ENCODE results near the gene RUBCN. TPM values are rescaled to one million over a fixed set of nuclear protein-coding genes. Genes with fewer than 3 reads are reported as not detected.
"Not testable (repeated sequence)": the region's sequence is repeated elsewhere in the genome, so short reads cannot be mapped to it uniquely, and the experiment has no call there.

RUBCN gene
- total and polyA plus RNA-seq, 4 donors = 25.6 to 58.2 (median 37.6) TPM

GRCh38 chr3:197665142-197665491 lies 71.6 kb downstream of the RUBCN start:
- not testable (repeated sequence) for H3K27ac ChIP-seq (ENCODE audit: low read depth, low read length)
- peak overlapping the region; percentile 27 for H3K4me3 ChIP-seq (ENCODE audit: low read depth, low read length)

GRCh38 chr3:197664414-197665141 lies 72.1 kb downstream of the RUBCN start:
- 0% methylated on average over 15 of the region's 29 CpGs for WGBS (ENCODE audit: insufficient coverage)
- H3K27me3 ChIP-seq (ENCODE audit: control insufficient read depth, insufficient read depth, low read length); H3K36me3 ChIP-seq (ENCODE audit: control insufficient read depth, insufficient read depth, low read length); H3K27ac ChIP-seq (ENCODE audit: low read depth, low read length); H3K4me1 ChIP-seq (ENCODE audit: control insufficient read depth, insufficient read depth, low read length); H3K9me3 ChIP-seq (ENCODE audit: control insufficient read depth, insufficient read depth, low read length): not testable (repeated sequence)
- peak in 1 of 6 donors; percentile 13 for DNase-seq (ENCODE audit: low read depth in 4 of 6, low spot score in 6 of 6)
- peak overlapping the region; percentile 27 for H3K4me3 ChIP-seq (ENCODE audit: low read depth, low read length)

More at GRCh38 chr3:197665142-197665491, 71.6 kb downstream of the RUBCN start:
- not testable (repeated sequence) for H3K36me3 ChIP-seq (ENCODE audit: control insufficient read depth, insufficient read depth, low read length); DNase-seq (ENCODE audit: low read depth in 4 of 6, low spot score in 6 of 6); H3K4me1 ChIP-seq (ENCODE audit: control insufficient read depth, insufficient read depth, low read length); H3K9me3 ChIP-seq (ENCODE audit: control insufficient read depth, insufficient read depth, low read length); H3K27me3 ChIP-seq (ENCODE audit: control insufficient read depth, insufficient read depth, low read length)
- no CpG with 5 or more reads among the region's 32 CpGs for WGBS (ENCODE audit: insufficient coverage)

- DNase-seq (ENCODE audit: low read depth in 4 of 6, low spot score in 6 of 6); H3K27me3 ChIP-seq (ENCODE audit: control insufficient read depth, insufficient read depth, low read length); H3K9me3 ChIP-seq (ENCODE audit: control insufficient read depth, insufficient read depth, low read length); H3K4me1 ChIP-seq (ENCODE audit: control insufficient read depth, insufficient read depth, low read length); H3K4me3 ChIP-seq (ENCODE audit: low read depth, low read length); H3K36me3 ChIP-seq (ENCODE audit: control insufficient read depth, insufficient read depth, low read length); H3K27ac ChIP-seq (ENCODE audit: low read depth, low read length): not testable (repeated sequence)
- WGBS (ENCODE audit: insufficient coverage) = 83% methylated on average over 1 of the region's 25 CpGs
These were observed 73.2 kb downstream of the RUBCN start for GRCh38 chr3:197663367-197664140.

GRCh38 chr3:197662352-197662751 lies 74.4 kb downstream of the RUBCN start:
- H3K27me3 ChIP-seq (ENCODE audit: control insufficient read depth, insufficient read depth, low read length); H3K36me3 ChIP-seq (ENCODE audit: control insufficient read depth, insufficient read depth, low read length); H3K4me3 ChIP-seq (ENCODE audit: low read depth, low read length); H3K27ac ChIP-seq (ENCODE audit: low read depth, low read length); H3K9me3 ChIP-seq (ENCODE audit: control insufficient read depth, insufficient read depth, low read length); H3K4me1 ChIP-seq (ENCODE audit: control insufficient read depth, insufficient read depth, low read length): not testable (repeated sequence)
- DNase-seq (ENCODE audit: low read depth in 4 of 6, low spot score in 6 of 6) = peak in 1 of 6 donors; percentile 23
- no CpG with 5 or more reads among the region's 6 CpGs for WGBS (ENCODE audit: insufficient coverage)

- not testable (repeated sequence) for H3K4me1 ChIP-seq (ENCODE audit: control insufficient read depth, insufficient read depth, low read length); H3K4me3 ChIP-seq (ENCODE audit: low read depth, low read length); H3K36me3 ChIP-seq (ENCODE audit: control insufficient read depth, insufficient read depth, low read length); DNase-seq (ENCODE audit: low read depth in 4 of 6, low spot score in 6 of 6); H3K27ac ChIP-seq (ENCODE audit: low read depth, low read length); H3K9me3 ChIP-seq (ENCODE audit: control insufficient read depth, insufficient read depth, low read length); H3K27me3 ChIP-seq (ENCODE audit: control insufficient read depth, insufficient read depth, low read length)
- WGBS (ENCODE audit: insufficient coverage) = no CpG with 5 or more reads among the region's 15 CpGs
These were observed 74.8 kb downstream of the RUBCN start for GRCh38 chr3:197661874-197662273.

- H3K36me3 ChIP-seq (ENCODE audit: control insufficient read depth, insufficient read depth, low read length); H3K4me3 ChIP-seq (ENCODE audit: low read depth, low read length); H3K27ac ChIP-seq (ENCODE audit: low read depth, low read length); DNase-seq (ENCODE audit: low read depth in 4 of 6, low spot score in 6 of 6); H3K4me1 ChIP-seq (ENCODE audit: control insufficient read depth, insufficient read depth, low read length); H3K9me3 ChIP-seq (ENCODE audit: control insufficient read depth, insufficient read depth, low read length); H3K27me3 ChIP-seq (ENCODE audit: control insufficient read depth, insufficient read depth, low read length): not testable (repeated sequence)
- WGBS (ENCODE audit: insufficient coverage) = 89% methylated on average over 19 of the region's 23 CpGs
These were observed 75.4 kb downstream of the RUBCN start for GRCh38 chr3:197661234-197661834.

GRCh38 chr3:197659701-197660100 lies 77.0 kb downstream of the RUBCN start:
- not testable (repeated sequence) for H3K4me1 ChIP-seq (ENCODE audit: control insufficient read depth, insufficient read depth, low read length); H3K27ac ChIP-seq (ENCODE audit: low read depth, low read length); H3K36me3 ChIP-seq (ENCODE audit: control insufficient read depth, insufficient read depth, low read length); DNase-seq (ENCODE audit: low read depth in 4 of 6, low spot score in 6 of 6); H3K27me3 ChIP-seq (ENCODE audit: control insufficient read depth, insufficient read depth, low read length); H3K9me3 ChIP-seq (ENCODE audit: control insufficient read depth, insufficient read depth, low read length); H3K4me3 ChIP-seq (ENCODE audit: low read depth, low read length)
- WGBS (ENCODE audit: insufficient coverage) = 82% methylated on average over 5 of the region's 16 CpGs

GRCh38 chr3:197659144-197659543 lies 77.6 kb downstream of the RUBCN start:
- DNase-seq (ENCODE audit: low read depth in 4 of 6, low spot score in 6 of 6); H3K36me3 ChIP-seq (ENCODE audit: control insufficient read depth, insufficient read depth, low read length); H3K4me1 ChIP-seq (ENCODE audit: control insufficient read depth, insufficient read depth, low read length); H3K9me3 ChIP-seq (ENCODE audit: control insufficient read depth, insufficient read depth, low read length); H3K27ac ChIP-seq (ENCODE audit: low read depth, low read length); H3K27me3 ChIP-seq (ENCODE audit: control insufficient read depth, insufficient read depth, low read length); H3K4me3 ChIP-seq (ENCODE audit: low read depth, low read length): not testable (repeated sequence)
- WGBS (ENCODE audit: insufficient coverage) = no CpG with 5 or more reads among the region's 10 CpGs

GRCh38 chr3:197658706-197659105 lies 78.0 kb downstream of the RUBCN start:
- not testable (repeated sequence) for H3K27me3 ChIP-seq (ENCODE audit: control insufficient read depth, insufficient read depth, low read length); H3K4me3 ChIP-seq (ENCODE audit: low read depth, low read length); H3K4me1 ChIP-seq (ENCODE audit: control insufficient read depth, insufficient read depth, low read length); H3K9me3 ChIP-seq (ENCODE audit: control insufficient read depth, insufficient read depth, low read length); H3K36me3 ChIP-seq (ENCODE audit: control insufficient read depth, insufficient read depth, low read length); H3K27ac ChIP-seq (ENCODE audit: low read depth, low read length); DNase-seq (ENCODE audit: low read depth in 4 of 6, low spot score in 6 of 6)
- 89% methylated on average over 12 of the region's 13 CpGs for WGBS (ENCODE audit: insufficient coverage)

Data from spinal cord (tissue), 10 donors.